Kidney epithelial cell (primary cell): ENCODE data around the gene KIF1B. TPM values are rescaled to one million over a fixed set of nuclear protein-coding genes. Genes with fewer than 3 reads are reported as not detected.
A peak's percentile ranks its signal among the peaks of the same experiment; 100 is the strongest.

Experiments
- DNase-seq: peaks from one replicate; pipeline ENCODE4 v3.0.0-alpha.2; 2010; ENCODE audit warnings: low read depth
- H3K27me3 ChIP-seq: 2 replicates; pipeline ENCODE4 v1.6.0; 2011; ENCODE audit warnings: low read length; ENCODE audit not compliant: control insufficient read depth, insufficient read depth
- H3K36me3 ChIP-seq: 2 replicates; pipeline ENCODE4 v1.5.1; 2011; ENCODE audit warnings: low read length; ENCODE audit not compliant: control insufficient read depth, insufficient read depth
- H3K4me3 ChIP-seq: 2 replicates; pipeline ENCODE4 v1.5.1; 2011; ENCODE audit warnings: low read depth, mild to moderate bottlenecking, control low read depth, low read length
- CTCF ChIP-seq: IDR thresholded peaks from 2 replicates; pipeline ENCODE4 v1.5.1; 2011; ENCODE audit warnings: mild to moderate bottlenecking, moderate library complexity, low read length, control low read depth, inconsistent platforms; ENCODE audit not compliant: insufficient read depth, poor library complexity, severe bottlenecking
- total RNA-seq: library from RNA; depleted of rRNA; stranded (reverse); fragments of >200 nt; gene quantifications from 2 replicates; pipeline ENCODE4 v1.2.3, GENCODE V29; 2015

The KIF1B gene
- 33.5 and 33.9 TPM in 2 replicates for total RNA-seq

GRCh38 chr1:10209905-10210810 lies at the start of gene KIF1B:
TSS of gene KIF1B (plus strand) at chr1:10210570. CDS start at chr1:10232329, 21,759 bp downstream.
- no peaks in the 10 kb centered on the region for H3K36me3 ChIP-seq
- peak; percentile 73 for DNase-seq
- peak; percentile 94 for TF ChIP-seq CTCF
- peak within 1 kb of the TSS; percentile 95 for H3K4me3 ChIP-seq
- no peaks in the 10 kb centered on the region for H3K27me3 ChIP-seq

GRCh38 chr1:10160907-10161490 lies 49.4 kb upstream of the KIF1B start:
- peaks cover 1% of the 10 kb centered on the region for H3K36me3 ChIP-seq
- H3K27me3 ChIP-seq: no peaks in the 10 kb centered on the region
- DNase-seq: no peak
- H3K4me3 ChIP-seq: no peak overlapping the region
- no peak for TF ChIP-seq CTCF

GRCh38 chr1:10161541-10162290 lies 48.7 kb upstream of the KIF1B start:
- peaks cover 1% of the 10 kb centered on the region for H3K36me3 ChIP-seq
- DNase-seq: no peak
- no peak overlapping the region for H3K4me3 ChIP-seq
- H3K27me3 ChIP-seq: no peaks in the 10 kb centered on the region
- no peak for TF ChIP-seq CTCF

- Histone ChIP-seq H3K27me3 (no peaks in the 10 kb centered on the region), H3K4me3 (no peak overlapping the region), H3K36me3 (no peaks in the 10 kb centered on the region)
- TF ChIP-seq CTCF: no peak
- no peak for DNase-seq
Observed at GRCh38 chr1:10168912-10169514, 41.4 kb upstream of the KIF1B start.

- no peak for TF ChIP-seq CTCF
- H3K27me3 ChIP-seq: no peaks in the 10 kb centered on the region
- H3K4me3 ChIP-seq: no peak overlapping the region
- H3K36me3 ChIP-seq: no peaks in the 10 kb centered on the region
- peak; percentile 10 for DNase-seq
Observed at GRCh38 chr1:10170239-10170574, 40.2 kb upstream of the KIF1B start.
